HCT116 (cell line): ENCODE results near the gene TMF1. TPM values are rescaled to one million over a fixed set of nuclear protein-coding genes. Genes with fewer than 3 reads are reported as not detected.

Source experiments
- ATAC-seq: fragments of 200-7000 bp; cut with Tn5 transposase; 2 replicates; pipeline ENCODE4 v1.9.1; 2020; ENCODE audit warnings: mild to moderate bottlenecking, moderate library complexity
- BruUV-seq: library from RNA; stranded (reverse); fragments of 400-500 nt; replicated peaks from 2 replicates; lab custom pipeline; 2021; lab: Mats Ljungman, UMichigan
- CTCF ChIA-PET: fragments of 300-600 bp; sonication (Branson Sonifier 250); formaldehyde crosslinking; loops from one replicate; lab custom pipeline; 2021; ENCODE audit warnings: antibody characterized with exemption; lab: Charles Lee
- POLR2A ChIA-PET: fragments of 300-600, 350-600 bp; sonication (Branson Sonifier 250); formaldehyde crosslinking; loops from one replicate; lab custom pipeline; 2021; ENCODE audit warnings: antibody characterized with exemption; lab: Charles Lee
- RAD21 ChIA-PET, 2 experiments: fragments of 300-600 bp; sonication (Branson Sonifier 250); formaldehyde crosslinking; loops; one replicate each; lab custom pipeline; 2023; ENCODE audit warnings: low total read pairs in 2 of 2; ENCODE audit not compliant: uncharacterized antibody in 2 of 2, unreplicated experiment in 2 of 2, low non-redundant PET in 1 of 2; lab: Charles Lee
- DNase-seq: peaks from one replicate; pipeline ENCODE4 v3.0.0-alpha.2; 2010; ENCODE audit warnings: low read depth, low spot score
- H2AFZ ChIP-seq: fragments of 200-600 bp; shearing (Covaris generic), sonication (generic); 2 replicates; pipeline ENCODE4 v1.6.1; 2017; ENCODE audit warnings: low read depth, mixed run types, mixed read lengths, antibody characterized with exemption, low read length; ENCODE audit not compliant: poor library complexity, severe bottlenecking
- H3K27ac ChIP-seq: 2 replicates; pipeline ENCODE4 v1.5.1; 2012; ENCODE audit warnings: low read depth, low read length
- H3K27me3 ChIP-seq: fragments of 200-600 bp; sonication (generic); 2 replicates; pipeline ENCODE4 v1.6.1; 2016; ENCODE audit warnings: mixed run types, low read length, mixed read lengths; ENCODE audit not compliant: insufficient read depth
- H3K36me3 ChIP-seq, 2 experiments: fragments of 200-500 bp in 1 of 2; fragments of 200-600 bp in 1 of 2; sonication (Bioruptor generic) in 1 of 2; sonication (generic) in 1 of 2; 2 replicates each; pipeline versions ENCODE4 v1.5.1 to v1.6.1; 2014 to 2016; ENCODE audit warnings: low read length in 2 of 2, inconsistent platforms in 1 of 2, mixed read lengths in 1 of 2, mixed run types in 1 of 2; ENCODE audit not compliant: insufficient read depth in 2 of 2, control insufficient read depth in 1 of 2
- H3K4me1 ChIP-seq, 2 experiments: fragments of 200-600 bp in 1 of 2; sonication (generic) in 1 of 2; 2 replicates each; pipeline versions ENCODE4 v1.5.1 to v1.6.1; 2012 to 2017; ENCODE audit warnings: low read length in 2 of 2, inconsistent platforms in 1 of 2, mild to moderate bottlenecking in 1 of 2, mixed read lengths in 1 of 2, mixed run types in 1 of 2, moderate library complexity in 1 of 2; ENCODE audit not compliant: insufficient read depth in 2 of 2, control insufficient read depth in 1 of 2
- H3K4me2 ChIP-seq: fragments of 200-600 bp; sonication (generic); 2 replicates; pipeline ENCODE4 v1.6.1; 2017; ENCODE audit warnings: mixed run types, low read length, mixed read lengths
- H3K4me3 ChIP-seq, 2 experiments: fragments of 200-600 bp in 1 of 2; sonication (generic) in 1 of 2; replicated peaks in 1 of 2; 2 replicates each; pipeline ENCODE4 v1.5.1; 2011 to 2016; ENCODE audit warnings: low read length in 2 of 2, control low read depth in 1 of 2, low read depth in 1 of 2, mild to moderate bottlenecking in 1 of 2, mixed read lengths in 1 of 2, mixed run types in 1 of 2
- H3K79me2 ChIP-seq: fragments of 200-600 bp; sonication (generic); 2 replicates; pipeline ENCODE4 v1.6.1; 2017; ENCODE audit warnings: mild to moderate bottlenecking, mixed run types, low read length, moderate library complexity, mixed read lengths; ENCODE audit not compliant: insufficient read depth
- H3K9ac ChIP-seq: fragments of 200-600 bp; sonication (generic); 2 replicates; pipeline ENCODE4 v1.6.1; 2016; ENCODE audit warnings: low read length, mixed read lengths
- H3K9me2 ChIP-seq: fragments of 200-600 bp; sonication (generic), shearing (Covaris generic); 2 replicates; pipeline ENCODE4 v1.6.1; 2017; ENCODE audit warnings: mixed run types, mild to moderate bottlenecking, moderate library complexity; ENCODE audit not compliant: insufficient read depth
- H3K9me3 ChIP-seq, 2 experiments: fragments of 200-500 bp in 1 of 2; fragments of 200-600 bp in 1 of 2; sonication (Bioruptor generic) in 1 of 2; sonication (generic) in 1 of 2; 2 replicates each; pipeline ENCODE4 v1.6.1; 2014 to 2017; ENCODE audit warnings: low read length in 2 of 2, mixed read lengths in 2 of 2, inconsistent platforms in 1 of 2, low read depth in 1 of 2, mild to moderate bottlenecking in 1 of 2, mixed run types in 1 of 2, moderate library complexity in 1 of 2; ENCODE audit not compliant: control insufficient read depth in 1 of 2, insufficient read depth in 1 of 2
- H4K20me1 ChIP-seq: fragments of 200-600 bp; sonication (generic), shearing (Covaris generic); 2 replicates; pipeline ENCODE4 v1.6.1; 2017; ENCODE audit warnings: mixed run types, mild to moderate bottlenecking, moderate library complexity; ENCODE audit not compliant: insufficient read depth
- CBX3 ChIP-seq: IDR thresholded peaks from 2 replicates; pipeline ENCODE4 v1.6.1; 2012; ENCODE audit warnings: low read depth
- CEBPB ChIP-seq: IDR thresholded peaks from 2 replicates; pipeline ENCODE4 v1.6.1; 2012; ENCODE audit warnings: low read depth
- EGR1 ChIP-seq: IDR thresholded peaks from 2 replicates; pipeline ENCODE4 v1.6.1; 2012; ENCODE audit warnings: low read depth
- ELF1 ChIP-seq: IDR thresholded peaks from 2 replicates; pipeline ENCODE4 v1.6.1; 2012; ENCODE audit warnings: low read depth, borderline replicate concordance
- EZH2 ChIP-seq: fragments of 200-600 bp; sonication (generic); IDR thresholded peaks from 2 replicates; pipeline ENCODE4 v1.6.1; 2017; ENCODE audit warnings: antibody characterized with exemption, mixed run types
- EZH2phosphoT487 ChIP-seq: fragments of 200-600 bp; IDR thresholded peaks from 2 replicates; pipeline ENCODE4 v1.6.1; 2018; ENCODE audit warnings: antibody characterized with exemption, borderline replicate concordance
- FOSL1 ChIP-seq: IDR thresholded peaks from 2 replicates; pipeline ENCODE4 v1.6.1; 2012; ENCODE audit warnings: low read depth
- JUND ChIP-seq: IDR thresholded peaks from 2 replicates; pipeline ENCODE4 v1.6.1; 2012
- POLR2A ChIP-seq: IDR thresholded peaks from 2 replicates; pipeline ENCODE4 v1.7.0; 2011; ENCODE audit warnings: borderline replicate concordance; ENCODE audit not compliant: insufficient read depth, insufficient read length; ENCODE audit errors: extremely low read depth
- POLR2AphosphoS5 ChIP-seq: IDR thresholded peaks from 2 replicates; pipeline ENCODE4 v1.6.1; 2011; ENCODE audit warnings: mild to moderate bottlenecking, low read depth, low read length, moderate library complexity
- SIN3A ChIP-seq: IDR thresholded peaks from 2 replicates; pipeline ENCODE4 v1.6.1; 2012; ENCODE audit warnings: low read depth
- SP1 ChIP-seq: IDR thresholded peaks from 2 replicates; pipeline ENCODE4 v1.6.1; 2012; ENCODE audit warnings: low read depth
- TCF7L2 ChIP-seq: IDR thresholded peaks from 2 replicates; pipeline ENCODE4 v1.7.0; 2011; ENCODE audit warnings: borderline replicate concordance, inconsistent platforms; ENCODE audit not compliant: insufficient read depth, insufficient read length; ENCODE audit errors: extremely low read depth
- ZFX ChIP-seq: fragments of 450-650 bp; IDR thresholded peaks from 2 replicates; pipeline ENCODE4 v1.6.1; 2017
- ZNF274 ChIP-seq: fragments of 200-500 bp; sonication (Bioruptor generic); IDR thresholded peaks from 2 replicates; pipeline ENCODE4 v1.6.1; 2014; ENCODE audit warnings: mild to moderate bottlenecking, low read depth, low read length, inconsistent platforms
- intact Hi-C: fragments of 100-400 bp; cut with micrococcal nuclease; formaldehyde crosslinking; loops from 2 replicates; pipeline ENCODE4 v1.10.0; 2022
- total RNA-seq: library from RNA; stranded (reverse); gene quantifications from one replicate; pipeline ENCODE4 v1.2.1, GENCODE V29; 2021; ENCODE audit not compliant: unreplicated experiment
- TF ChIP-seq, protein P1 (sequence below): IDR thresholded peaks from 2 replicates; pipeline ENCODE4 v1.6.1; 2012; ENCODE audit warnings: low read depth
- TF ChIP-seq, protein P2 (sequence below): IDR thresholded peaks from 2 replicates; pipeline ENCODE4 v1.6.1; 2012

TMF1 gene
- total RNA-seq, 1 experiment from 2014 or later: 27.3 TPM

DNA sequence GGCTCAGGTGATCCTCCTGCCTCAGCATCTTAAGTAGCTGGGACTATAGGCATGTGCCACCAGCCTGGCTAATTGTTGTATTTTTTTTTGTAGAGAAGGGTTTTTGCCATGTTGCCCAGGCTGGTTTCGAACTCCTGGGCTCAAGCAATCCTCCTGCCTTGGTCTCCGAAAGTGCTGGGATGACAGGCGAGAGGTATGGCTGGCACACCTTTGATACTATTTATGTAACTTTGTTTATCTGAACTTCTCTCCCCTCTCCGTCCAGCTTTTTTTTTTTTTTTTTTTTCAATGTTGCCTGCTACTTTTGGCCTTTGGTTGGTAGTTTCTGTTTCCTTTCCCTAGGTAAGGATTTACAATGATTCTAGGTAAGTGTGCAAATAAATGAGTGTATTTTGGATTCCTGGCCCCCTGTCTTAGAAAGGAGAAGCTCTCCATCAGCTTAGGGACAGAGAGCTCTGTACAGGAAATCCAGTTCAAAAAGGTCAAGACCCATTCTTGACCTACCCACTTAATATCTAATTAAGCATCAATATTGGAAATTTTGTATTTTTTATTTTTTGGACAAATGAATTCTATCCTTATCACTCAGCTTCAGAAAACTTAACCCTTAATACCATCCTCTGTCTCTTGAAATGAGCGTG, 39.4 kb upstream of the TMF1 start (continued):
- TF ChIP-seq, protein P1, sequence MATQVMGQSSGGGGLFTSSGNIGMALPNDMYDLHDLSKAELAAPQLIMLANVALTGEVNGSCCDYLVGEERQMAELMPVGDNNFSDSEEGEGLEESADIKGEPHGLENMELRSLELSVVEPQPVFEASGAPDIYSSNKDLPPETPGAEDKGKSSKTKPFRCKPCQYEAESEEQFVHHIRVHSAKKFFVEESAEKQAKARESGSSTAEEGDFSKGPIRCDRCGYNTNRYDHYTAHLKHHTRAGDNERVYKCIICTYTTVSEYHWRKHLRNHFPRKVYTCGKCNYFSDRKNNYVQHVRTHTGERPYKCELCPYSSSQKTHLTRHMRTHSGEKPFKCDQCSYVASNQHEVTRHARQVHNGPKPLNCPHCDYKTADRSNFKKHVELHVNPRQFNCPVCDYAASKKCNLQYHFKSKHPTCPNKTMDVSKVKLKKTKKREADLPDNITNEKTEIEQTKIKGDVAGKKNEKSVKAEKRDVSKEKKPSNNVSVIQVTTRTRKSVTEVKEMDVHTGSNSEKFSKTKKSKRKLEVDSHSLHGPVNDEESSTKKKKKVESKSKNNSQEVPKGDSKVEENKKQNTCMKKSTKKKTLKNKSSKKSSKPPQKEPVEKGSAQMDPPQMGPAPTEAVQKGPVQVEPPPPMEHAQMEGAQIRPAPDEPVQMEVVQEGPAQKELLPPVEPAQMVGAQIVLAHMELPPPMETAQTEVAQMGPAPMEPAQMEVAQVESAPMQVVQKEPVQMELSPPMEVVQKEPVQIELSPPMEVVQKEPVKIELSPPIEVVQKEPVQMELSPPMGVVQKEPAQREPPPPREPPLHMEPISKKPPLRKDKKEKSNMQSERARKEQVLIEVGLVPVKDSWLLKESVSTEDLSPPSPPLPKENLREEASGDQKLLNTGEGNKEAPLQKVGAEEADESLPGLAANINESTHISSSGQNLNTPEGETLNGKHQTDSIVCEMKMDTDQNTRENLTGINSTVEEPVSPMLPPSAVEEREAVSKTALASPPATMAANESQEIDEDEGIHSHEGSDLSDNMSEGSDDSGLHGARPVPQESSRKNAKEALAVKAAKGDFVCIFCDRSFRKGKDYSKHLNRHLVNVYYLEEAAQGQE: no peak
- no peak for TF ChIP-seq ZNF274
- no peak for TF ChIP-seq SIN3A
- TF ChIP-seq, protein P2, sequence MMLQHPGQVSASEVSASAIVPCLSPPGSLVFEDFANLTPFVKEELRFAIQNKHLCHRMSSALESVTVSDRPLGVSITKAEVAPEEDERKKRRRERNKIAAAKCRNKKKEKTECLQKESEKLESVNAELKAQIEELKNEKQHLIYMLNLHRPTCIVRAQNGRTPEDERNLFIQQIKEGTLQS: no peak
- no peak for TF ChIP-seq ZFX
- TF ChIP-seq CBX3: no peak
- no peak for TF ChIP-seq EZH2
- no peak for TF ChIP-seq JUND
- TF ChIP-seq POLR2AphosphoS5: no peak
- no peak for TF ChIP-seq ELF1
- no peak for TF ChIP-seq TCF7L2

DNA sequence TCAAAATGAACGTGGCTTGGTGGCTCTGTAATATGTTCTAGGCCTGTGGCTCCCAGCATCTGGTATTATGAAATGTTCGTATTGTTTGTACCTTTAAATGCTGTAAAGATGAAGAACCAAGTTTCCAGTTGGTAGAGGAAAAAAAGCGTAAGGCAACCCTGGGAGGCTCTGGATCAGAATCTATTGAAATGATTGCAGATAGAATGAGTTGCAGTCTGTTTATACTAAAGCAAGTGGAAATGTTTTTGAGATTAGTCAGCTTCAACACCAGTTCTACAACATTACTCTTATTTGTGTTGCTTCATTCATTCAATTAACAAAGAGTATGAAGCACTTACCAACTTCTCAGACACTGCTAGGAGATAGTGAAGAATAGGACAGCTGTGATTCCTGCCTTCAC, 37.9 kb upstream of the TMF1 start:
- RAD21 ChIA-PET: no interaction called here
- DNase-seq (no peak), ATAC-seq (no peak)
- Histone ChIP-seq H3K36me3 (no peaks in the 10 kb centered on the region), H3K9me2 (no peaks in the 10 kb centered on the region), H3K79me2 (peaks cover 37% of the 10 kb centered on the region), H3K27ac (no peak overlapping the region), H2AFZ (no peak overlapping the region), H3K9ac (no peak overlapping the region), H3K4me1 (peaks cover 18 to 48% of the 10 kb centered on the region in 2 experiments), H3K9me3 (no peaks in the 10 kb centered on the region), H3K27me3 (no peaks in the 10 kb centered on the region), H3K4me3 (no peak overlapping the region), H3K4me2 (peak overlapping the region; percentile 42), H4K20me1 (no peaks in the 10 kb centered on the region)
- intact Hi-C loops: no loop called here
- CTCF ChIA-PET: no interaction called here
- no TSS peak for BruUV-seq
- TF ChIP-seq JUND (peak; percentile 63), CEBPB (peak; percentile 35; the same call in 1 of the 2 replicates), EGR1 (no peak), POLR2A (no peak), CBX3 (0 out of 2 replicates have a peak, but pooled peaks have one; percentile 12), SP1 (peak; percentile 59), FOSL1 (peak; percentile 58), EZH2phosphoT487 (no peak)
- POLR2A ChIA-PET: no interaction called here
